ENCODE results near the gene LUZP2.
"Not testable (repeated sequence)": the region's sequence is repeated elsewhere in the genome, so short reads cannot be mapped to it uniquely, and the experiment has no call there.

The LUZP2 gene

DNA sequence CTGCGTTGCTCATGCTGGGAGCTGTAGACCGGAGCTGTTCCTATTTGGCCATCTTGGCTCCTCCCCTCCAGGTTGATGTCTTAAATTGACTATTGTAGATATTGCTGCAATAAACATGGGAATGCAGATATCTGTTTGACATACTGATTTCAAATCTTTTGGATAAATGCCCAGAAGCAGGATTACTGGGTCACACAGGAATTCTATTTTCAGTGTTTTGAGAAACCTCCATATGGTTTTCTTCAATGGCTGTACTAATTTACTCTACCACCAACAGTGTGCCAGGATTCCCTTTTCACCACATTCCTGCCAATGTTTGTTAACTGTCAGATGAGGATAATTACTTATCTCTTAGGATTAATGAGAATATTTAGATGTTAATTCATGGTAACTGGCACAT, 467.0 kb downstream of the LUZP2 start:
- no peaks in the 10 kb centered on the region for H3K27me3 ChIP-seq (ENCODE audit: control insufficient read depth in 5 of 5, insufficient read depth in 4 of 5, low read length in 5 of 5)
- no peaks in the 10 kb centered on the region for H3K4me1 ChIP-seq (ENCODE audit: control insufficient read depth in 5 of 5, insufficient read depth in 5 of 5, low read length in 5 of 5)
- H3K9ac ChIP-seq (ENCODE audit: low read length in 5 of 5) = no peak overlapping the region
- no peaks in the 10 kb centered on the region for H3K9me3 ChIP-seq (ENCODE audit: control insufficient read depth in 5 of 5, low read length in 5 of 5)
- no peak overlapping the region for H3K4me3 ChIP-seq (ENCODE audit: low read depth in 1 of 5, low read length in 5 of 5)
- H3K36me3 ChIP-seq (ENCODE audit: control insufficient read depth in 5 of 5, insufficient read depth in 5 of 5, low read length in 5 of 5) = no peaks in the 10 kb centered on the region
- H3K27ac ChIP-seq (ENCODE audit: low read depth, low read length) = no peak overlapping the region

DNA sequence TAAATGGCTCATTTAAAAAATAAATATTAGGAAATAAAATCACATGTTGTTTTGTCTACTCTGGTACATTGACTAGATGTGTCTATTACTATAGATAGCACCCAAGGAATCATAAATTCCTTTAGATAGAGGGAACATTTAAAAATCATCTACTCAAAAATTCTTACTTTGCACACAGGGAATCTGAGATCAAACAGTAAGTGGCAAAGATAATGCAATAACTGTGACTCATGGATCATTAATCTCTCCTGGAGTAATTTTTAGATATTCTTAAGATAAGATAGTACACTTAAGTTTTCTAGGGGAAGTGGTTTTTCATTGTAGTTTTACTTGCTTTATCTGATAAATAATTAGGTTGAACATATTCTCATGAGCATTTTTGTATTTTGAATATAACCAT, 468.9 kb downstream of the LUZP2 start:
- Histone ChIP-seq H3K9me3 (ENCODE audit: control insufficient read depth in 5 of 5, low read length in 5 of 5) (no peaks in the 10 kb centered on the region), H3K4me1 (ENCODE audit: control insufficient read depth in 5 of 5, insufficient read depth in 5 of 5, low read length in 5 of 5) (no peaks in the 10 kb centered on the region), H3K36me3 (ENCODE audit: control insufficient read depth in 5 of 5, insufficient read depth in 5 of 5, low read length in 5 of 5) (no peaks in the 10 kb centered on the region), H3K27me3 (ENCODE audit: control insufficient read depth in 5 of 5, insufficient read depth in 4 of 5, low read length in 5 of 5) (no peaks in the 10 kb centered on the region), H3K4me3 (ENCODE audit: low read depth in 1 of 5, low read length in 5 of 5) (no peak overlapping the region), H3K27ac (ENCODE audit: low read depth, low read length) (no peak overlapping the region), H3K9ac (ENCODE audit: low read length in 5 of 5) (no peak overlapping the region)

DNA sequence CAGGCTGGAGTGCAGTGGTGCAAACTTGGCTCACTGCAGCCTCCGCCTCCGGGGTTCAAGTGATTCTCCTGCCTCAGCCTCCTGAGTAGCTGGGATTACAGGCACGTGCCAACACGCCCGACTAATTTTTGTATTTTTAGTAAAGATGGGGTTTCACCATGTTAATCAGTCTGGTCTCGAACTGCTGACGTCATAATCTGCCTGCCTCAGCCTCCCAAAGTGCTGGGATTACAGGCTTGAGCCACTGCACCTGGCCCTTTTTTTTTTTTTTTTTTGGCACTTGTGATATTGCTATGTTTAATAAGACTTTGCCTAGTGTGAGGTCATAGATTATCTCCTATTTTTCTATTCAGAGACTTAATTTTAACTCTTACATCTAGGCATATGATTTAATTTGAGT, 497.1 kb downstream of the LUZP2 start:
- not testable (repeated sequence) for H3K27me3 ChIP-seq (ENCODE audit: control insufficient read depth in 5 of 5, insufficient read depth in 4 of 5, low read length in 5 of 5); H3K4me3 ChIP-seq (ENCODE audit: low read depth in 1 of 5, low read length in 5 of 5)

DNA sequence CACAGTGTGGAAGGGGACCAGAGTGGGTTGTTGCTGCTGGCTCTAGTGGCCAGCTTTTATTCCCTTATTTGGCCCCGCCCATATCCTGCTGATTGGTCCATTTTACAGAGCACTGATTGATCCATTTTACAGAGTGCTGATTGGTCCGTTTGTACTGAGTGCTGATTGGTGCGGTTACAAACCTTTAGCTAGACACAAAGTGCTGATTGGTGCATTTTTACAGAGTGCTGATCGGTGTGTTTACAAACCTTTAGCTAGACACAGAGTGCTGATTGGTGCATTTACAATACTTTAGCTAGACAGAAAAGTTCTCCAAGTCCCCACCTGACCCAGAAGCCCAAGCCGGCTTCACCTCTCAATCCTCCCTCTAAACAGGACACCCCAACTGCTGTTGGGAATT, 503.1 kb downstream of the LUZP2 start:
- H3K27me3 ChIP-seq (ENCODE audit: control insufficient read depth in 5 of 5, insufficient read depth in 4 of 5, low read length in 5 of 5); H3K27ac ChIP-seq (ENCODE audit: low read depth, low read length); H3K4me1 ChIP-seq (ENCODE audit: control insufficient read depth in 5 of 5, insufficient read depth in 5 of 5, low read length in 5 of 5); H3K4me3 ChIP-seq (ENCODE audit: low read depth in 1 of 5, low read length in 5 of 5); H3K9me3 ChIP-seq (ENCODE audit: control insufficient read depth in 5 of 5, low read length in 5 of 5); H3K9ac ChIP-seq (ENCODE audit: low read length in 5 of 5); H3K36me3 ChIP-seq (ENCODE audit: control insufficient read depth in 5 of 5, insufficient read depth in 5 of 5, low read length in 5 of 5): not testable (repeated sequence)

More for the DNA sequence above, 497.1 kb downstream of the LUZP2 start:
- not testable (repeated sequence) for H3K9me3 ChIP-seq (ENCODE audit: control insufficient read depth in 5 of 5, low read length in 5 of 5); H3K4me1 ChIP-seq (ENCODE audit: control insufficient read depth in 5 of 5, insufficient read depth in 5 of 5, low read length in 5 of 5); H3K27ac ChIP-seq (ENCODE audit: low read depth, low read length); H3K36me3 ChIP-seq (ENCODE audit: control insufficient read depth in 5 of 5, insufficient read depth in 5 of 5, low read length in 5 of 5); H3K9ac ChIP-seq (ENCODE audit: low read length in 5 of 5)

DNA sequence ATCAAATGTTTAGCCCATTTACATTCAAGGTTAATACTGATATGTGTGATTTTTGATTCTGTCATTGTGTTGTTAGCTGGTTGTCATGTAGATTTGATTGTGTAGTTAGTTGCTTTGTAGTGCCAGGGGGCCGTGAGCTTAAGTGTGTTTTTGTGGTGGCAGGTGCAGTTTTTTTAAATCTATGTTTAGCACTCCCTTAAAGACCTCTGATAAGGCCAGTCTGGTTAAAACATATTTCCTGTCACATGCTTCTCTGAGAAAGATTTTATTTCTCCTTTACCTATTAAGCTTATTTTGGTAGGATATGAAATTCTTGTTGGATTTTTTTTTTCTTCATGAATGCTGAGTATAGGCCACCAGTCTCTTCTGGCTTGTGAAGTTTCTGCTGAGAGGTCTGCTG, 540.6 kb downstream of the LUZP2 start:
- Histone ChIP-seq H3K4me1 (ENCODE audit: control insufficient read depth in 5 of 5, insufficient read depth in 5 of 5, low read length in 5 of 5) (no peaks in the 10 kb centered on the region), H3K36me3 (ENCODE audit: control insufficient read depth in 5 of 5, insufficient read depth in 5 of 5, low read length in 5 of 5) (no peaks in the 10 kb centered on the region), H3K27ac (ENCODE audit: low read depth, low read length) (no peak overlapping the region), H3K9me3 (ENCODE audit: control insufficient read depth in 5 of 5, low read length in 5 of 5) (no peaks in the 10 kb centered on the region), H3K4me3 (ENCODE audit: low read depth in 1 of 5, low read length in 5 of 5) (no peak overlapping the region), H3K9ac (ENCODE audit: low read length in 5 of 5) (no peak overlapping the region), H3K27me3 (ENCODE audit: control insufficient read depth in 5 of 5, insufficient read depth in 4 of 5, low read length in 5 of 5) (no peaks in the 10 kb centered on the region)

DNA sequence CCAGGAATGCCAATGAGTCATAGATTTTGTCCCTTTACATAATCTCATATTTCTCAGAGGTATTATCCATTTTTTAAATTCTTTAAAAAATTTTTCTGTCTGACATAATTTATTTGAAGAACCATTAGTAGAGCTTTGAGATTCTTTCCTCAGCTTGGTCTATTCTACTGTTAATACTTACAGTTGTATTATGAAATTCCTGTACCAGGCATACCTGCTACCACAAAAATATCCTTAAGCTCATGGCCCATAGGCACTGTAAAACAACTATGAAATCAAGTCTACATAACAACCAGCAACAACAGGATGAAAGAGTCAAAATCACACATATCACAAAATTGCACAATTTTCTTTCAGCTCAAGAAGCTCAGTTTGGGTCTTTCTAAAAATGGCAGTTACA, 541.3 kb downstream of the LUZP2 start:
- Histone ChIP-seq H3K9ac (ENCODE audit: low read length in 5 of 5) (no peak overlapping the region), H3K27ac (ENCODE audit: low read depth, low read length) (no peak overlapping the region), H3K27me3 (ENCODE audit: control insufficient read depth in 5 of 5, insufficient read depth in 4 of 5, low read length in 5 of 5) (no peaks in the 10 kb centered on the region), H3K9me3 (ENCODE audit: control insufficient read depth in 5 of 5, low read length in 5 of 5) (no peaks in the 10 kb centered on the region), H3K4me3 (ENCODE audit: low read depth in 1 of 5, low read length in 5 of 5) (no peak overlapping the region), H3K4me1 (ENCODE audit: control insufficient read depth in 5 of 5, insufficient read depth in 5 of 5, low read length in 5 of 5) (no peaks in the 10 kb centered on the region), H3K36me3 (ENCODE audit: control insufficient read depth in 5 of 5, insufficient read depth in 5 of 5, low read length in 5 of 5) (no peaks in the 10 kb centered on the region)

DNA sequence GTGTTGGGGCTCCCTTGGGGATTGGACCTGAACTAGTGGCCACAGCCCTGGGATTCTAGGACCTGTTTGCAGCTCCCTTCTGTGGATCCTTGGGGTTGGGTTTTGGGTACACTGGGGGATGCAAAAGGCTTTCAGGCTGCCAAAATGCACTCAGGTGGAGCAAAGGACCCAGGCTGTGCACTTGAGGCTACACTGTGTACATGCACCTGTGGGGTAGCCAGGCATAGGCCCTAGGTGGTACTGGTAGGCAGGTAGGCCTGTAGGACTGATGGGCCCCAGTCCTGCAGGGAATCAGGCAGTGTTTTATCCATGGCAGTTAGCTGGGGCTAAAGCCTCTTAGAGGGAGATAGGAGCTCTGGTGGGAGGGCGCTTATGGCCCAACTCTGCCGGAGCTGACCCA, 542.3 kb downstream of the LUZP2 start:
- H3K9ac ChIP-seq (ENCODE audit: low read length in 5 of 5) = no peak overlapping the region
- H3K27me3 ChIP-seq (ENCODE audit: control insufficient read depth in 5 of 5, insufficient read depth in 4 of 5, low read length in 5 of 5) = no peaks in the 10 kb centered on the region
- H3K4me3 ChIP-seq (ENCODE audit: low read depth in 1 of 5, low read length in 5 of 5) = no peak overlapping the region
- no peaks in the 10 kb centered on the region for H3K4me1 ChIP-seq (ENCODE audit: control insufficient read depth in 5 of 5, insufficient read depth in 5 of 5, low read length in 5 of 5)
- no peaks in the 10 kb centered on the region for H3K36me3 ChIP-seq (ENCODE audit: control insufficient read depth in 5 of 5, insufficient read depth in 5 of 5, low read length in 5 of 5)
- H3K9me3 ChIP-seq (ENCODE audit: control insufficient read depth in 5 of 5, low read length in 5 of 5) = no peaks in the 10 kb centered on the region
- H3K27ac ChIP-seq (ENCODE audit: low read depth, low read length) = no peak overlapping the region

DNA sequence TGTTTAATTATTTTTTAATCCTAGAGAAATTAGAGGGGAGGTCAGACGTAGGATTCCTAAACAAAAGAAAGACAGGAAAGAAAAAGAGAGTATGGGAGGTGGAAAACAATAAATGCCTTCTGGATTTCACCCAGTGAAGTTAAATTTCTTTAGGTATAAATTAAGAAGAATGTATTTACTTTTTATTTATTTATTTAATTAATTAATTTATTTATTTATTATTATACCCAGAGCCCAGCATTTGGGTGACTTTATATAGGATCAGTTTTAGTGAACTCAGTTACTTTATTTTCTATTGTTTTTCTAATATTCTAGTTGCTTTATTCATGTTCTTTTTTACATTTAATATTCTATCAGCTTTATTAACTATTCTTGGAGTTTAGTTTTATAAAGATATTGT, 551.8 kb downstream of the LUZP2 start:
- no peaks in the 10 kb centered on the region for H3K4me1 ChIP-seq (ENCODE audit: control insufficient read depth in 5 of 5, insufficient read depth in 5 of 5, low read length in 5 of 5)
- no peaks in the 10 kb centered on the region for H3K36me3 ChIP-seq (ENCODE audit: control insufficient read depth in 5 of 5, insufficient read depth in 5 of 5, low read length in 5 of 5)
- H3K4me3 ChIP-seq (ENCODE audit: low read depth in 1 of 5, low read length in 5 of 5) = no peak overlapping the region
- no peak overlapping the region for H3K27ac ChIP-seq (ENCODE audit: low read depth, low read length)
- no peak overlapping the region for H3K9ac ChIP-seq (ENCODE audit: low read length in 5 of 5)
- no peaks in the 10 kb centered on the region for H3K27me3 ChIP-seq (ENCODE audit: control insufficient read depth in 5 of 5, insufficient read depth in 4 of 5, low read length in 5 of 5)
- no peaks in the 10 kb centered on the region for H3K9me3 ChIP-seq (ENCODE audit: control insufficient read depth in 5 of 5, low read length in 5 of 5)

DNA sequence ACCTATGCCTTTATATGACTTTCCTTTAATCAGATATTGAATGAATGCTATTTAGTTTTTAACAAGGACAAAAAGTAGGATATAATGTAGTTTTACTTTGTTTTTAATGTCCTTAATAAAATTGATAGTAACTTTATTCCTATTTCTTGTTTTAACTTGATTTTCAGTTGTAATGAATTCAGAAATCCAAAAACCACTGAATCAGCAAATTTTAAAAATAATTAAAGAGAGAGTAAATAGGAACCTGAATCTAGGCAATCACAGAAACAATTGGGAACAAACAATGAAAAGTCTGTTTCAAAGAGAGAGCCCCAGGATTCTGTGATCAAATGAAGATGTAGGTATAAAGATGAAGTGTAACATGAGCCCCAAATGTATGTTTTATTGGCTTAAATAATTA, 556.0 kb downstream of the LUZP2 start:
- Histone ChIP-seq H3K4me1 (ENCODE audit: control insufficient read depth in 5 of 5, insufficient read depth in 5 of 5, low read length in 5 of 5) (no peaks in the 10 kb centered on the region), H3K36me3 (ENCODE audit: control insufficient read depth in 5 of 5, insufficient read depth in 5 of 5, low read length in 5 of 5) (no peaks in the 10 kb centered on the region), H3K27me3 (ENCODE audit: control insufficient read depth in 5 of 5, insufficient read depth in 4 of 5, low read length in 5 of 5) (no peaks in the 10 kb centered on the region), H3K4me3 (ENCODE audit: low read depth in 1 of 5, low read length in 5 of 5) (no peak overlapping the region), H3K27ac (ENCODE audit: low read depth, low read length) (no peak overlapping the region), H3K9ac (ENCODE audit: low read length in 5 of 5) (no peak overlapping the region), H3K9me3 (ENCODE audit: control insufficient read depth in 5 of 5, low read length in 5 of 5) (no peaks in the 10 kb centered on the region)

DNA sequence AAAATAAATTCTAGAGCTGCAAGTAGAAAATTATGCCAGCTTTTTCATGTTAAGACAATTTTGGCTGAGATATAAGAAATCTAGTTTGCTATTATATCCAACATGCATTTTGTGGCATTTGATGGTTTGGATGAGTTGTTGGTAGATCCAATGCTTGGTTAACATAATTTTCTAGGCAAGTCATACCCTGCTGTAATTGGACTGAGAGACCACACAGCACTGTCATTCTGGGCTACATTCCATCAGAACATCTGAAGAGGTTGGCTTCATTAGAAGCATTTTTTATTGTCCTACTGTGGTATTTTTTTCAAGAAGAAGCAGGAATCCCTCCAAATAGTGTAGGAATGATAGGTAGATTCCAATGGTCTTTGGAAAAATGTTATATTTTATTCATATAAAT, 561.0 kb downstream of the LUZP2 start:
- H3K4me1 ChIP-seq (ENCODE audit: control insufficient read depth in 5 of 5, insufficient read depth in 5 of 5, low read length in 5 of 5) = no peaks in the 10 kb centered on the region
- no peaks in the 10 kb centered on the region for H3K27me3 ChIP-seq (ENCODE audit: control insufficient read depth in 5 of 5, insufficient read depth in 4 of 5, low read length in 5 of 5)
- H3K9me3 ChIP-seq (ENCODE audit: control insufficient read depth in 5 of 5, low read length in 5 of 5) = no peaks in the 10 kb centered on the region
- H3K4me3 ChIP-seq (ENCODE audit: low read depth in 1 of 5, low read length in 5 of 5) = no peak overlapping the region
- H3K36me3 ChIP-seq (ENCODE audit: control insufficient read depth in 5 of 5, insufficient read depth in 5 of 5, low read length in 5 of 5) = no peaks in the 10 kb centered on the region
- H3K27ac ChIP-seq (ENCODE audit: low read depth, low read length) = no peak overlapping the region
- no peak overlapping the region for H3K9ac ChIP-seq (ENCODE audit: low read length in 5 of 5)

DNA sequence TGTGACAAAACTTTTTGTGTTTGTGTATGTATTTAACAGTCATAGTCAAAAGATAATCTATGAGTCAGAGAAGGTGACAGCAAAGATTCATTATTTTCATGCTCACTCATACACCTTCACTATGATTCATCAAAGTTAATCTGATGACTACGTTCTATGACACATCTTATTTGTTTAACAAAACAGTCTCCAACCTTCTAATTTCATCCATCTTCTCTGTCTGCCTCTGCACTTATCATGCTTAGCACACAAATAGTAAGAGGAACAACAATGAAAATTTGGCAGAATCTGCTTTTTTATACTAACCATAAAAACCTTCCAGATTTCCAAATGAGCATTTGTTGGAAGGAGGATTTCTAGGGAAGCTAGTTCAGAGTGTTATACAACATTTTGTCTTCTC, 568.9 kb downstream of the LUZP2 start:
- no peaks in the 10 kb centered on the region for H3K27me3 ChIP-seq (ENCODE audit: control insufficient read depth in 5 of 5, insufficient read depth in 4 of 5, low read length in 5 of 5)
- no peaks in the 10 kb centered on the region for H3K4me1 ChIP-seq (ENCODE audit: control insufficient read depth in 5 of 5, insufficient read depth in 5 of 5, low read length in 5 of 5)

More for the DNA sequence above, 568.9 kb downstream of the LUZP2 start:
- H3K9ac ChIP-seq (ENCODE audit: low read length in 5 of 5) = no peak overlapping the region
- H3K9me3 ChIP-seq (ENCODE audit: control insufficient read depth in 5 of 5, low read length in 5 of 5) = peaks cover 0 to 2% (median 0%) of the 10 kb centered on the region in 5 donors
- no peak overlapping the region for H3K27ac ChIP-seq (ENCODE audit: low read depth, low read length)
- H3K4me3 ChIP-seq (ENCODE audit: low read depth in 1 of 5, low read length in 5 of 5) = no peak overlapping the region
- no peaks in the 10 kb centered on the region for H3K36me3 ChIP-seq (ENCODE audit: control insufficient read depth in 5 of 5, insufficient read depth in 5 of 5, low read length in 5 of 5)
